D721Med (cell line): ENCODE measurements around the gene EXOC6B.

Experiments used
- DNase-seq: peaks from one replicate; pipeline ENCODE4 v3.0.0; 2011; ENCODE audit warnings: low spot score; ENCODE audit not compliant: insufficient read length
- FAIRE-seq: peaks from 2 replicates; lab custom pipeline; 2011; peaks lifted over from hg19 to GRCh38; lab: Jason Lieb, UNC
- TF ChIP-seq, protein P1 (sequence below): IDR thresholded peaks from 2 replicates; pipeline ENCODE4 v1.5.1; 2012; ENCODE audit warnings: mild to moderate bottlenecking, control low read depth; ENCODE audit not compliant: insufficient read depth; ENCODE audit errors: missing control alignments

Gene EXOC6B

DNA sequence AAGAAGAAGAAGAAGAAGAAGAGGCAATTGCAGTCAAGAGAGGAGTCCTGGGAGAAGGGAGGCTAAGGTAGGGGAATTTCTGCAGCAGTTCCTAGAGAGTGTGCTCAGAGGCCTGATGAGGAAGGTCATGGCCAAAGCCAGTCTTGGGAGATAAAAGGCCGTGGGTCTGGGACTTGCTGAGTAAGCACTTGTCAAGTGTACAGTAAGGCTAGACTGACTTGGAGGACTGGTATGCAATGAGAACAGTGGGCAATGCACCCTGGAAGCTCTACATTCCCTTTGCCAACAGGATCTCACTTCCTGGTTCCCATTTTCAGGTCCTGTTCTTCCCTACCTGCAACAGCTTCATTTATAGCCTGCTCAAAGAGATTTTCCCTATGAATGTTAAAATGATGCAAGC is 649.6 kb downstream of the EXOC6B start:
- no peak for FAIRE-seq
- no peak for DNase-seq
- TF ChIP-seq, protein P1, sequence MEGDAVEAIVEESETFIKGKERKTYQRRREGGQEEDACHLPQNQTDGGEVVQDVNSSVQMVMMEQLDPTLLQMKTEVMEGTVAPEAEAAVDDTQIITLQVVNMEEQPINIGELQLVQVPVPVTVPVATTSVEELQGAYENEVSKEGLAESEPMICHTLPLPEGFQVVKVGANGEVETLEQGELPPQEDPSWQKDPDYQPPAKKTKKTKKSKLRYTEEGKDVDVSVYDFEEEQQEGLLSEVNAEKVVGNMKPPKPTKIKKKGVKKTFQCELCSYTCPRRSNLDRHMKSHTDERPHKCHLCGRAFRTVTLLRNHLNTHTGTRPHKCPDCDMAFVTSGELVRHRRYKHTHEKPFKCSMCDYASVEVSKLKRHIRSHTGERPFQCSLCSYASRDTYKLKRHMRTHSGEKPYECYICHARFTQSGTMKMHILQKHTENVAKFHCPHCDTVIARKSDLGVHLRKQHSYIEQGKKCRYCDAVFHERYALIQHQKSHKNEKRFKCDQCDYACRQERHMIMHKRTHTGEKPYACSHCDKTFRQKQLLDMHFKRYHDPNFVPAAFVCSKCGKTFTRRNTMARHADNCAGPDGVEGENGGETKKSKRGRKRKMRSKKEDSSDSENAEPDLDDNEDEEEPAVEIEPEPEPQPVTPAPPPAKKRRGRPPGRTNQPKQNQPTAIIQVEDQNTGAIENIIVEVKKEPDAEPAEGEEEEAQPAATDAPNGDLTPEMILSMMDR = no peak

DNA sequence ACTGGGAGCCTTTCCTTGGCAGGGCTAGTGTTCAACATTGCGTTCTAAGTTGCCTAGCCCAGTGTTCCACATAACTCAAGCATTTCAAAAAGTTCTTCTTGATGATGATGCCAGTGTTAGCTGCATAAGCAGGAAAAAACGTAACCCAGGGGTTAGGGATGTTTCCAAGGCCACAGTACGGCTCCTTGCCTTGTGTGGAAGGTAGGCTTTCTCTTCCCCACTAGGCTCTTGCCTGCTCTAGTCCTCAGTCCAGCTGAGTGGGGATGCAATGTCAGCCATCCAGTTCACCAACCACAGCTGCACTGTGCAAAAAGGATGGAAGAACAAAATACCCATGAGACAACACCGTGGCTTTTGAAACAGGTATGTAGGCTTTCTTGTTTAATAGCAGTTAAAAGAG is 650.2 kb downstream of the EXOC6B start:
- no peak for FAIRE-seq
- no peak for DNase-seq
- TF ChIP-seq, protein P1 = no peak

DNA sequence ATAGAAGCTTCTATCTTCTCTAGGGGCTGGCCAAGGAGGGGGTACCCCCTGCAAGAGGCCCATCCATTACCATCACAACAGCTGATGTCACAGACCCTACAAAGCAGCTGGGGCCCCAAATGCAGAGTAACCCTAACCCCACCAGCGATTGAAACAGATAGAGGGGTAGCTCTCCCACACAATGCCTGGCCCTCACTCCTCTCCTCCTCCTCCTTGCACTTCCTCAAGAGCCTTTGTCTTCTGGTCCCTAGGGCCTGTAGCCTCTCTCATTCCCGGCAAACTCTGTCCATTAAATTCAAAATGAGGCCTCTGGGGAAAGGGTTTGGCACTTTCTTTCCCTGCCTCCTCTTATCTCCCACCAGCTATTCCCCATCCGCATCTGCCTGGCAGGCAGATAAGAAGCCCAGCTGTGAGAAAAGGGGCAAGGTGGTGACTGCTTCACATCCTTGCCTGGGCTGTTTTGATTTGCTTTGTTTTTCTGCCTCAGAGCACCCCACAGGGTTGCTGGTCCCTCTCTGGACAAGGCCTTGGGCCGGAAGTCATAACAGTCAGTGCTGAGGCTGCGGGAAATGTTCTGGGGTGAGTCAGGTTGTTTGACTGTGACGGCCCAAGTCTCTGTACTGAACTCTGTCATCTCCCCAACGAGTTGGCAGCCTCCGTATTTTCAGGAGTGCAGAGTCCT is 652.1 kb downstream of the EXOC6B start:
- TF ChIP-seq, protein P1 = no peak
- no peak for DNase-seq
- no peak for FAIRE-seq

DNA sequence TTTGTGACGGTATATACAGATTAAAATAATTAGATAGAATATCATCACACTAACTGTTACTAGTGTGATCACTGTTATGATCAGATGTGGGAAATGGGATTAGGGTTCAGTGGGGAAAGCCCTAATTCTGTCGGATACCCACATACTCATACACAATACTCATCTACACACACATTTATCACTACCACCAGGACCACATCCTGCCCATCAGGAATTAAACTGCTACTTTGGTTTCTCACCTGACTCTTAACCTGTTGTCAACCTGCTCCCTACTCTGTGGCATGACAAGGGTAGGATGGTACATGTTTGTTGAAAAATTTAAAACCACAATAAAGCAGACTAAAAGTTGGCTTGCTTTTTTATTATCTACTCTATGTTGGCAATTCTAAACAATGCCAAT is 653.4 kb downstream of the EXOC6B start:
- TF ChIP-seq, protein P1 = no peak
- DNase-seq = no peak
- no peak for FAIRE-seq

DNA sequence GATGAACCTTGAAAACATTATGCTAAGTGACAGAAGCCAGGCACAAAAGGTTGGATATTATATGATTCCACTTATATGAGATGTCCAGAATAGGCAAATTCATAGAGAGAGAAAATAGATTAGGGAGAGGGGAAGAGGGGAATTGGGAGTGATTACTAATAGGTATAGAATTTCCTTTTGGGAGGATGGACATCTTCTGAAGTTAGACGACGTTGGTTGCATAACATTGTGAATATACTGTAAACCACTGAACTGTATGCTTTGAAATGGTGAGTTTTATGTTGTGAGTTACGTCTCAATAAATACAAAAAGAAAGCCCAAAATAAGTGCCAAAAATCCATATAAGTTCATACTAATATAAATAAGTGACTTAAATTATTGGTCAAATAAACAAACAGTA is 659.6 kb downstream of the EXOC6B start:
- no peak for DNase-seq
- TF ChIP-seq, protein P1 = no peak
- no peak for FAIRE-seq

DNA sequence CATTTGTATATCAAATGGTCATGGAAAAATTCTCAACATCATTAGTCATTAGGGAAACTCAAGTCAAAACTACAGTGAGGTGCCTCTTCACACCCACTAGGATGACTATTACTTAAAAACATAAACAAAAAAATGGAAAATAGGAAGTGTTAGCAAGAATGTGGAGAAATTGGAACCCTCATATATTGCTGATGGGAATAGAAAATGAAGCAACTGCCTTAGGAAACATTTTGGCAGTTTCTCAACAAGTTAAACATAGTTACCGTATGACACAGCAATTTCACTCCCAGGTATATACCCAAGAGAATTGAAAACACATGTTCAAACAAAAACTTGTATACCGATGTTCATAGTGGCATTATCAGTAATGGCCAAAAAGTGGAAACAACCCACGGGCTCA is 660.0 kb downstream of the EXOC6B start:
- DNase-seq = no peak
- TF ChIP-seq, protein P1 = no peak
- FAIRE-seq = no peak

DNA sequence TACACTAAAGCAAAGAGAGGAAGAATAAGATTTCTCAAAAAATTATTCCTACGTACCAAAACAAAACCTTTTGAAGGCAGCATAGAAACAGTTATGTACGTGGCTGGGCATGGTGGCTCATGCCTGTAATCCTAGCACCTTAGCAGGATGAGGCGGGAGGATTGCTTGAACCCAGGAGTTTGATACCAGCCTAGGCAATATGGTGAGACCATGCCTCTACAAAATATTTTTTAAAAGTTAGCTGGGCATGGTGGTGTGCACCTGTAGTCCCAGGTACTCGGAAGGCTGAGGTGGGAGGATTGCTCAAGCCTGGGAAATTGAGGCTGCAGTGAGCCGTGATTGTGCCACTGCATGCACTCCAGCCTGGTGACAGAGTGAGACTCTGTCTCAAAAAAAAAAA is 663.3 kb downstream of the EXOC6B start:
- DNase-seq = no peak
- TF ChIP-seq, protein P1 = no peak
- FAIRE-seq = no peak
